Upper lobe of right lung (tissue), 1 donor: ENCODE data around the gene ZBTB34. TPM values are rescaled to one million over a fixed set of nuclear protein-coding genes. Genes with fewer than 3 reads are reported as not detected.

Experiments
- ATAC-seq: fragments of 200-7000 bp; cut with Tn5 transposase; one replicate; pipeline ENCODE4 v1.9.1; 2020; ENCODE audit warnings: mild to moderate bottlenecking, moderate library complexity
- DNase-seq: peaks from one replicate; pipeline ENCODE4 v3.0.0-alpha.2; 2020
- H3K27ac ChIP-seq: fragments of 200-600 bp; one replicate; pipeline ENCODE4 v1.8.0; 2022
- H3K27me3 ChIP-seq: fragments of 200-600 bp; one replicate; pipeline ENCODE4 v1.8.0; 2022; ENCODE audit warnings: mild to moderate bottlenecking
- H3K36me3 ChIP-seq: fragments of 200-600 bp; one replicate; pipeline ENCODE4 v1.8.0; 2022
- H3K4me1 ChIP-seq: fragments of 200-600 bp; one replicate; pipeline ENCODE4 v1.8.0; 2022
- H3K4me3 ChIP-seq: fragments of 200-600 bp; one replicate; pipeline ENCODE4 v1.8.0; 2022; ENCODE audit warnings: mild to moderate bottlenecking
- H3K9me3 ChIP-seq: fragments of 200-600 bp; one replicate; pipeline ENCODE4 v1.8.0; 2022
- CTCF ChIP-seq: fragments of 200-600 bp; IDR thresholded peaks from one replicate; pipeline ENCODE4 v1.8.0; 2022; ENCODE audit warnings: antibody characterized with exemption
- intact Hi-C: fragments of 100-400 bp; cut with DNase I; formaldehyde crosslinking; loops from one replicate; pipeline ENCODE4 v1.11.0; 2022
- total RNA-seq: library from RNA; stranded (reverse); fragmentation: NEBNext Ultra II Directional; extraction: Animal tissue kit (Norgen Biotek cat#: 25700); gene quantifications from one replicate; pipeline ENCODE4 v1.2.1, GENCODE V29; 2021
- donor health status: DM: no; HTN: yes; CAD: no; lungs with severe emphysema.

ZBTB34 gene
- total RNA-seq, 1 donor from 2014 or later: 15.1 TPM

DNA sequence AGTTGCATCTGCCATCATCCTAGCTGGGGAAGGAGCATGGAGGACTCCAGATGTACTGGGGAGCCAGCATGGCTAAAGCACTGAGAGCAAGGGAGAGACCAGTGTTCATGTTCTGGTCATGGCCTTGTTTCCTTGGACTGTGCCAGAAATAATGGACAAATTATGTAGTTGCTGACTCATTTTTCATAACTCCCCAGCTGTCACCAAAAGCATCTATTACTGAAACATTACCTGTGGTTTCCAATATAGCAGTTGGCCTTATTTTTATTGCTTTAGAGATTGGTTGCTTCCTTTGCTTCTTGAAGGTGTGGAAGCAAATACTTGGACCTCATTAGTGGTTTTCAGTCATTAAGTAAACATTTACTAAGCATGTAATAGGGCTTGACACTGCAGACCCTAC lies 65.4 kb downstream of the ZBTB34 start:
- no peak for TF ChIP-seq CTCF
- no peaks in the 10 kb centered on the region for H3K4me1 ChIP-seq
- intact Hi-C loops: no loop called here
- no peaks in the 10 kb centered on the region for H3K9me3 ChIP-seq
- DNase-seq (no peak), ATAC-seq (no peak)
- no peaks in the 10 kb centered on the region for H3K27me3 ChIP-seq
- H3K36me3 ChIP-seq: no peaks in the 10 kb centered on the region
- H3K4me3 ChIP-seq: no peak overlapping the region
- H3K27ac ChIP-seq: no peak overlapping the region

- no peaks in the 10 kb centered on the region for H3K9me3 ChIP-seq
- intact Hi-C loops: no loop called here
- H3K36me3 ChIP-seq: no peaks in the 10 kb centered on the region
- DNase-seq (no peak), ATAC-seq (no peak)
- no peak overlapping the region for H3K27ac ChIP-seq
- no peaks in the 10 kb centered on the region for H3K27me3 ChIP-seq
- no peaks in the 10 kb centered on the region for H3K4me1 ChIP-seq
- TF ChIP-seq CTCF: no peak
- no peak overlapping the region for H3K4me3 ChIP-seq
Observed at GRCh38 chr9:126926364-126926763, 65.9 kb downstream of the ZBTB34 start.

DNA sequence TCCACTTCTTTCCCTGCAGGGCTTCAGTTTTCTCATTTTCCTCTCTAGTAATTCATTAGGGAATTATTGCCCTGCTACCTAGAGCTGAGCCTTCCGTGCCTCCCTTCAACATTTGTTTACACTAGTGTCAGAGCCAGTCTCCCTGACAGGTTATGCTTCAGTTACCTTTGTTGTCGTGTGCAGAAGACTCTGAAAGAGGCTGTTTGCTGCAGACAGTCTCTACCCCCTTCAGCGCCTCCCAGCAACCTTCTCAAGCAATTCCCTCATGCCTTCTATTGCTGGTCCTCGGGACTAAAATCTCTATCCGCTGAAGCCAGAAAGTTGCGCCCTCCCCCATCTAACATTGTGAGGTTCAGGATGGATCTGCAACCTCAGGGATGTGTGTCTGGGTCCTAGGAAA lies 67.0 kb downstream of the ZBTB34 start:
- intact Hi-C loops: no loop called here
- DNase-seq: no peak
- Histone ChIP-seq H3K9me3 (no peaks in the 10 kb centered on the region), H3K27me3 (no peaks in the 10 kb centered on the region), H3K4me1 (no peaks in the 10 kb centered on the region), H3K36me3 (no peaks in the 10 kb centered on the region), H3K27ac (no peak overlapping the region), H3K4me3 (no peak overlapping the region)
- no peak for TF ChIP-seq CTCF
- ATAC-seq: no peak

GRCh38 chr9:126932871-126933321 lies 72.5 kb downstream of the ZBTB34 start:
- no peak for TF ChIP-seq CTCF
- Histone ChIP-seq H3K36me3 (no peaks in the 10 kb centered on the region), H3K27me3 (no peaks in the 10 kb centered on the region), H3K27ac (no peak overlapping the region), H3K4me3 (no peak overlapping the region), H3K4me1 (no peaks in the 10 kb centered on the region), H3K9me3 (no peaks in the 10 kb centered on the region)
- no peak for ATAC-seq
- intact Hi-C loops: no loop called here
- no peak for DNase-seq

- intact Hi-C loops: no loop called here
- no peak for DNase-seq
- no peaks in the 10 kb centered on the region for H3K27me3 ChIP-seq
- no peaks in the 10 kb centered on the region for H3K9me3 ChIP-seq
- no peak for ATAC-seq
- H3K36me3 ChIP-seq: no peaks in the 10 kb centered on the region
- no peaks in the 10 kb centered on the region for H3K4me1 ChIP-seq
- no peak for TF ChIP-seq CTCF
- H3K4me3 ChIP-seq: no peak overlapping the region
- H3K27ac ChIP-seq: no peak overlapping the region
Observed at GRCh38 chr9:126933334-126933980, 73.0 kb downstream of the ZBTB34 start.

DNA sequence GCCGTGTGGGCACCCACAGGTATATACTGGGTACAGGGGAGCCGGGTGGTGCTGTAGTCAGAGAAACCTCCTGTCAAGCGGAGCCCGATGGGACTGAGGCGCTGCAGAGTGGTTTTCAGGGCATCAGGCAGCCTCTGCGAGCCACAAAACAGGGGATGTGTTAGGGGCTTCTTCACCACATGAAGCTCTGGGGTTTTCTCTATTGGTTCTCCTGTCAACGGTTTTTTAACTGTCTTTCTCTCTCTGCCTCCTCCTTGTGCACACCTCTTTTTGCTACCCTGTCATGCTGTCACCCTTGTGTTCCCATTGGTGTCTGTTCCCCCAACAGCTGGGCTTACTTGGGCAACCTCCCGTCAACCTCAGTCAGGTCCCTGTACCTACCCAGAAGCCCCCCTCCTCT lies 74.0 kb downstream of the ZBTB34 start:
- H3K27me3 ChIP-seq: no peaks in the 10 kb centered on the region
- TF ChIP-seq CTCF: no peak
- no peaks in the 10 kb centered on the region for H3K36me3 ChIP-seq
- no peak overlapping the region for H3K27ac ChIP-seq
- DNase-seq (no peak), ATAC-seq (no peak)
- intact Hi-C loops: no loop called here
- H3K4me1 ChIP-seq: peaks cover 2% of the 10 kb centered on the region
- no peak overlapping the region for H3K4me3 ChIP-seq
- no peaks in the 10 kb centered on the region for H3K9me3 ChIP-seq
